Measurements from ENCODE around the gene PORCN. TPM values are rescaled to one million over a fixed set of nuclear protein-coding genes. Genes with fewer than 3 reads are reported as not detected.

The PORCN gene
- total and polyA plus RNA-seq, 2 of the 13 experiments (the other 11 are each of a cell fraction or from before 2014, with no cell fraction given), result 3.9 to 5.8 TPM

DNA sequence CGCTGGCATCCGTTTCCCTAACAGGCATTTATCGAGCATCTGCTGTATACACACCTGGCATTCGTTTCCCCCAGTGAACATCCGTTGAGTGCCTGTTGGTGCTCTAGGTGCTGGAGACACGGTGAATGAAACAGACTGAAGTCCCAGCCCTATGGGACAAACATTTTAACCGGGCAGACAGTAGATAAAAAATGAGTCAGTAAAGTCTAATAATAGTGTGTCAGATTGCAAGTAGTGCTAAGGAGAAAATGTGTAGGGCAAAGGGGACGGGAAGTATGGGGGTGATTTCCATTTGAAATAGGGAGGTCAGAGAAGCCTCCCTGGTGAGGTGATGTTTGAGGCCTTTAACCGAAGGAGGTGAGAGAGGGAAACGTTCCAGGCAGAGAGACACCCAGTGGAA is 7.5 kb downstream of the PORCN start:
- DNase-seq (ENCODE audit: low spot score), result no peak
- intact Hi-C loops (cut with micrococcal nuclease; ENCODE audit: unreplicated experiment) (no loop called here), in situ Hi-C loops (cut with HindIII; ENCODE audit: extremely low pct_ligation_motif_present, low pct_unique_long_range_greater_than_20kb) (no loop called here)
- no peaks in the 10 kb centered on the region for H3K27me3 ChIP-seq (ENCODE audit: control insufficient read depth in 1 of 2, insufficient read depth in 2 of 2, low read length in 2 of 2)
- no peak for ATAC-seq
- H3K9me3 ChIP-seq (ENCODE audit: low read length), result no peaks in the 10 kb centered on the region
- no peak overlapping the region for H3K4me2 ChIP-seq (ENCODE audit: low read depth, low read length)
- BruUV-seq (replicated peaks), result no TSS peak
- FAIRE-seq, result no peak
- ChIA-PET POLR2A (no interaction called here), CTCF (ENCODE audit: low intra/inter-chr PET ratio, low total read pairs) (no interaction called here)
- H3K4me1 ChIP-seq (ENCODE audit: insufficient read depth, low read length), result peaks cover 7% of the 10 kb centered on the region
- H3K4me3 ChIP-seq (replicated peaks in 1 of 3; ENCODE audit: insufficient read depth in 1 of 3, low read depth in 2 of 3, low read length in 3 of 3), result no peak overlapping the region
- WGBS (ENCODE audit: low lambda C conversion rate), result 93% methylated on average over 10 of the region's 10 CpGs
- no peaks in the 10 kb centered on the region for H4K20me1 ChIP-seq (ENCODE audit: insufficient read depth, low read length)
- TF ChIP-seq MIXL1 (CRISPR knock-in tag; IDR thresholded peaks at IDR 0.05) (no peak), SMAD3 (CRISPR knock-in tag; IDR thresholded peaks at IDR 0.05) (no peak), EED (CRISPR knock-in tag; IDR thresholded peaks at IDR 0.05) (no peak), PTBP1 (IDR thresholded peaks at IDR 0.05; ENCODE audit: low read depth, low read length, poor library complexity, severe bottlenecking) (no peak)
- TF ChIP-seq, protein P1, sequence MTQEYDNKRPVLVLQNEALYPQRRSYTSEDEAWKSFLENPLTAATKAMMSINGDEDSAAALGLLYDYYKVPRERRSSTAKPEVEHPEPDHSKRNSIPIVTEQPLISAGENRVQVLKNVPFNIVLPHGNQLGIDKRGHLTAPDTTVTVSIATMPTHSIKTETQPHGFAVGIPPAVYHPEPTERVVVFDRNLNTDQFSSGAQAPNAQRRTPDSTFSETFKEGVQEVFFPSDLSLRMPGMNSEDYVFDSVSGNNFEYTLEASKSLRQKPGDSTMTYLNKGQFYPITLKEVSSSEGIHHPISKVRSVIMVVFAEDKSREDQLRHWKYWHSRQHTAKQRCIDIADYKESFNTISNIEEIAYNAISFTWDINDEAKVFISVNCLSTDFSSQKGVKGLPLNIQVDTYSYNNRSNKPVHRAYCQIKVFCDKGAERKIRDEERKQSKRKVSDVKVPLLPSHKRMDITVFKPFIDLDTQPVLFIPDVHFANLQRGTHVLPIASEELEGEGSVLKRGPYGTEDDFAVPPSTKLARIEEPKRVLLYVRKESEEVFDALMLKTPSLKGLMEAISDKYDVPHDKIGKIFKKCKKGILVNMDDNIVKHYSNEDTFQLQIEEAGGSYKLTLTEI (CRISPR knock-in tag; conservative IDR thresholded peaks at IDR 0.05), result no peak
- H3K79me2 ChIP-seq (ENCODE audit: insufficient read depth, low read length), result no peaks in the 10 kb centered on the region
- no peak overlapping the region for H2AFZ ChIP-seq (ENCODE audit: low read length)
- H3K9ac ChIP-seq (ENCODE audit: insufficient read depth, low read depth, low read length), result no peak overlapping the region
- H3K36me3 ChIP-seq (replicated peaks in 1 of 2; ENCODE audit: control insufficient read depth in 1 of 2, insufficient read depth in 2 of 2, low read length in 2 of 2), result no peaks in the 10 kb centered on the region
- H3K27ac ChIP-seq (ENCODE audit: extremely low read length, insufficient read depth, low read length), result no peak overlapping the region

DNA sequence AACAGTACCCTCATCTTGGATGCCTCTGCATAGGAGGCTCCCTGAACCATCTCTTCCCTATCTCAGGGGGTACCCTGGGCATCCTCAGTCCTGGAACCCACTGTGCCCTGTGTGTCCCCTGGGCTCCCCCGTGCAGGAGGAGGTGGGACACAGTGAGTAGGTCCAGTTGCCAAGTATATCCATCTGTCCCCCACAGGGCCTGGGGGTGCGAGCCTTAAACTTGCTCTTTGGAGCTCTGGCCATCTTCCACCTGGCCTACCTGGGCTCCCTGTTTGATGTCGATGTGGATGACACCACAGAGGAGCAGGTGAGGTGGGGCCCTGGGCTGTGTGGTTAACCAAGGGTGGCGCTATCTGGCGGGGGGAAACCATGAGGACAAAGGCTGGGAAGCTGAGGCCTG is 8.2 kb downstream of the PORCN start:
- Histone ChIP-seq H3K4me2 (ENCODE audit: low read depth, low read length) (no peak overlapping the region), H3K36me3 (replicated peaks in 1 of 2; ENCODE audit: control insufficient read depth in 1 of 2, insufficient read depth in 2 of 2, low read length in 2 of 2) (no peaks in the 10 kb centered on the region), H4K20me1 (ENCODE audit: insufficient read depth, low read length) (no peaks in the 10 kb centered on the region), H3K79me2 (ENCODE audit: insufficient read depth, low read length) (peaks cover 1% of the 10 kb centered on the region), H3K27ac (ENCODE audit: extremely low read length, insufficient read depth, low read length) (no peak overlapping the region), H3K9ac (ENCODE audit: insufficient read depth, low read depth, low read length) (no peak overlapping the region), H3K4me1 (ENCODE audit: insufficient read depth, low read length) (peaks cover 8% of the 10 kb centered on the region), H2AFZ (ENCODE audit: low read length) (no peak overlapping the region), H3K9me3 (ENCODE audit: low read length) (no peaks in the 10 kb centered on the region), H3K27me3 (ENCODE audit: control insufficient read depth in 1 of 2, insufficient read depth in 2 of 2, low read length in 2 of 2) (no peaks in the 10 kb centered on the region), H3K4me3 (replicated peaks in 1 of 3; ENCODE audit: insufficient read depth in 1 of 3, low read depth in 2 of 3, low read length in 3 of 3) (no peak overlapping the region)
- no TSS peak for BruUV-seq (replicated peaks)
- POLR2A ChIA-PET, result no interaction called here
- CTCF ChIA-PET (ENCODE audit: low intra/inter-chr PET ratio, low total read pairs), result no interaction called here
- DNase-seq (ENCODE audit: low spot score) (no peak), ATAC-seq (no peak), FAIRE-seq (no peak)
- intact Hi-C loops (cut with micrococcal nuclease; ENCODE audit: unreplicated experiment), result no loop called here
- 100% methylated on average over 1 of the region's 5 CpGs for WGBS (ENCODE audit: low lambda C conversion rate)
- in situ Hi-C loops (cut with HindIII; ENCODE audit: extremely low pct_ligation_motif_present, low pct_unique_long_range_greater_than_20kb), result no loop called here
- TF ChIP-seq, protein P2, sequence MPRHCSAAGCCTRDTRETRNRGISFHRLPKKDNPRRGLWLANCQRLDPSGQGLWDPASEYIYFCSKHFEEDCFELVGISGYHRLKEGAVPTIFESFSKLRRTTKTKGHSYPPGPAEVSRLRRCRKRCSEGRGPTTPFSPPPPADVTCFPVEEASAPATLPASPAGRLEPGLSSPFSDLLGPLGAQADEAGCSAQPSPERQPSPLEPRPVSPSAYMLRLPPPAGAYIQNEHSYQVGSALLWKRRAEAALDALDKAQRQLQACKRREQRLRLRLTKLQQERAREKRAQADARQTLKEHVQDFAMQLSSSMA (CRISPR knock-in tag; IDR thresholded peaks at IDR 0.05), result no peak
- TF ChIP-seq NCOA1 (CRISPR knock-in tag; IDR thresholded peaks at IDR 0.05), result no peak
- TF ChIP-seq, protein P3, sequence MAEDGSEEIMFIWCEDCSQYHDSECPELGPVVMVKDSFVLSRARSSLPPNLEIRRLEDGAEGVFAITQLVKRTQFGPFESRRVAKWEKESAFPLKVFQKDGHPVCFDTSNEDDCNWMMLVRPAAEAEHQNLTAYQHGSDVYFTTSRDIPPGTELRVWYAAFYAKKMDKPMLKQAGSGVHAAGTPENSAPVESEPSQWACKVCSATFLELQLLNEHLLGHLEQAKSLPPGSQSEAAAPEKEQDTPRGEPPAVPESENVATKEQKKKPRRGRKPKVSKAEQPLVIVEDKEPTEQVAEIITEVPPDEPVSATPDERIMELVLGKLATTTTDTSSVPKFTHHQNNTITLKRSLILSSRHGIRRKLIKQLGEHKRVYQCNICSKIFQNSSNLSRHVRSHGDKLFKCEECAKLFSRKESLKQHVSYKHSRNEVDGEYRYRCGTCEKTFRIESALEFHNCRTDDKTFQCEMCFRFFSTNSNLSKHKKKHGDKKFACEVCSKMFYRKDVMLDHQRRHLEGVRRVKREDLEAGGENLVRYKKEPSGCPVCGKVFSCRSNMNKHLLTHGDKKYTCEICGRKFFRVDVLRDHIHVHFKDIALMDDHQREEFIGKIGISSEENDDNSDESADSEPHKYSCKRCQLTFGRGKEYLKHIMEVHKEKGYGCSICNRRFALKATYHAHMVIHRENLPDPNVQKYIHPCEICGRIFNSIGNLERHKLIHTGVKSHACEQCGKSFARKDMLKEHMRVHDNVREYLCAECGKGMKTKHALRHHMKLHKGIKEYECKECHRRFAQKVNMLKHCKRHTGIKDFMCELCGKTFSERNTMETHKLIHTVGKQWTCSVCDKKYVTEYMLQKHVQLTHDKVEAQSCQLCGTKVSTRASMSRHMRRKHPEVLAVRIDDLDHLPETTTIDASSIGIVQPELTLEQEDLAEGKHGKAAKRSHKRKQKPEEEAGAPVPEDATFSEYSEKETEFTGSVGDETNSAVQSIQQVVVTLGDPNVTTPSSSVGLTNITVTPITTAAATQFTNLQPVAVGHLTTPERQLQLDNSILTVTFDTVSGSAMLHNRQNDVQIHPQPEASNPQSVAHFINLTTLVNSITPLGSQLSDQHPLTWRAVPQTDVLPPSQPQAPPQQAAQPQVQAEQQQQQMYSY (CRISPR knock-in tag; IDR thresholded peaks at IDR 0.05), result no peak
- TF ChIP-seq ZNF75D (CRISPR knock-in tag; IDR thresholded peaks at IDR 0.05; ENCODE audit: borderline replicate concordance), result no peak
- TF ChIP-seq, protein P4, sequence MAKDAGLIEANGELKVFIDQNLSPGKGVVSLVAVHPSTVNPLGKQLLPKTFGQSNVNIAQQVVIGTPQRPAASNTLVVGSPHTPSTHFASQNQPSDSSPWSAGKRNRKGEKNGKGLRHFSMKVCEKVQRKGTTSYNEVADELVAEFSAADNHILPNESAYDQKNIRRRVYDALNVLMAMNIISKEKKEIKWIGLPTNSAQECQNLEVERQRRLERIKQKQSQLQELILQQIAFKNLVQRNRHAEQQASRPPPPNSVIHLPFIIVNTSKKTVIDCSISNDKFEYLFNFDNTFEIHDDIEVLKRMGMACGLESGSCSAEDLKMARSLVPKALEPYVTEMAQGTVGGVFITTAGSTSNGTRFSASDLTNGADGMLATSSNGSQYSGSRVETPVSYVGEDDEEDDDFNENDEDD (CRISPR knock-in tag; IDR thresholded peaks at IDR 0.05; ENCODE audit: borderline replicate concordance), result no peak
- no peak for TF ChIP-seq KLF13 (CRISPR knock-in tag; IDR thresholded peaks at IDR 0.05)
- no peak for TF ChIP-seq ZFP41 (CRISPR knock-in tag; IDR thresholded peaks at IDR 0.05; ENCODE audit: borderline replicate concordance)
- TF ChIP-seq BHLHE40 (IDR thresholded peaks at IDR 0.05; ENCODE audit: low read length), result no peak

Data from HepG2 (cell line).